GM23338 (cell line): ENCODE data around the gene PIGC. TPM values are rescaled to one million over a fixed set of nuclear protein-coding genes. Genes with fewer than 3 reads are reported as not detected.
A peak's percentile ranks its signal among the peaks of the same experiment; 100 is the strongest.

Source experiments
- ATAC-seq: fragments of 200-7000 bp; cut with Tn5 transposase; 3 replicates; pipeline ENCODE4 v1.9.1; 2020
- DNase-seq: peaks from one replicate; pipeline ENCODE4 v3.0.0-alpha.2; 2015; ENCODE audit warnings: low spot score
- H2AFZ ChIP-seq: fragments of 200-600 bp; sonication (generic); 2 replicates; pipeline ENCODE4 v1.8.0; 2016; ENCODE audit warnings: antibody characterized with exemption, mild to moderate bottlenecking, moderate library complexity
- H3F3A ChIP-seq: fragments of 200-600 bp; sonication (generic); replicated peaks from 2 replicates; pipeline ENCODE4 v1.8.0; 2017; ENCODE audit warnings: antibody characterized with exemption, mixed run types, low read depth
- H3K27ac ChIP-seq: fragments of 200-600 bp; sonication (generic); 2 replicates; pipeline ENCODE4 v1.6.1; 2016; ENCODE audit warnings: low read depth
- H3K27me3 ChIP-seq: fragments of 200-600 bp; sonication (generic); 2 replicates; pipeline ENCODE4 v1.8.0; 2016; ENCODE audit warnings: mild to moderate bottlenecking, mixed run types, moderate library complexity; ENCODE audit not compliant: insufficient read depth
- H3K36me3 ChIP-seq: fragments of 200-600 bp; sonication (generic); 2 replicates; pipeline ENCODE4 v1.8.0; 2016; ENCODE audit warnings: mild to moderate bottlenecking; ENCODE audit not compliant: insufficient read depth
- H3K4me1 ChIP-seq: fragments of 200-600 bp; sonication (generic); 2 replicates; pipeline ENCODE4 v1.8.0; 2016; ENCODE audit warnings: mild to moderate bottlenecking, moderate library complexity; ENCODE audit not compliant: insufficient read depth
- H3K4me2 ChIP-seq: fragments of 200-600 bp; sonication (generic); 2 replicates; pipeline ENCODE4 v1.7.1; 2017; ENCODE audit warnings: mixed run types
- H3K4me3 ChIP-seq: fragments of 200-600 bp; sonication (generic); 2 replicates; pipeline ENCODE4 v1.6.1; 2016; ENCODE audit warnings: mixed run types
- H3K79me2 ChIP-seq: fragments of 200-600 bp; sonication (generic); replicated peaks from 2 replicates; pipeline ENCODE4 v1.8.0; 2017; ENCODE audit warnings: mild to moderate bottlenecking; ENCODE audit not compliant: insufficient read depth
- H3K9me2 ChIP-seq: fragments of 200-600 bp; sonication (generic); 2 replicates; pipeline ENCODE4 v1.8.0; 2017; ENCODE audit not compliant: insufficient read depth
- H4K20me1 ChIP-seq: fragments of 200-600 bp; sonication (generic); replicated peaks from 2 replicates; pipeline ENCODE4 v1.8.0; 2017; ENCODE audit warnings: mild to moderate bottlenecking; ENCODE audit not compliant: insufficient read depth
- H3K27ac Mint-ChIP-seq: 2 replicates; pipeline ENCODE4 v1.8.0; 2020; ENCODE audit warnings: inconsistent platforms, mild to moderate bottlenecking, moderate library complexity, mixed read lengths
- H3K27me3 Mint-ChIP-seq: 3 replicates; pipeline ENCODE4 v1.8.0; 2022; ENCODE audit warnings: low read depth, mild to moderate bottlenecking, moderate library complexity, mixed read lengths, inconsistent platforms; ENCODE audit not compliant: insufficient read depth, poor library complexity
- H3K36me3 Mint-ChIP-seq: 3 replicates; pipeline ENCODE4 v1.8.0; 2021; ENCODE audit warnings: low read depth, mild to moderate bottlenecking, inconsistent platforms, moderate library complexity, mixed read lengths
- H3K4me1 Mint-ChIP-seq: 3 replicates; pipeline ENCODE4 v1.8.0; 2020; ENCODE audit warnings: mild to moderate bottlenecking, inconsistent platforms, mixed read lengths
- H3K4me3 Mint-ChIP-seq: 3 replicates; pipeline ENCODE4 v1.8.0; 2021; ENCODE audit warnings: moderate library complexity, mild to moderate bottlenecking, inconsistent platforms, mixed read lengths
- H3K9me3 Mint-ChIP-seq: 3 replicates; pipeline ENCODE4 v1.8.0; 2020; ENCODE audit warnings: moderate library complexity, mild to moderate bottlenecking, inconsistent platforms, mixed read lengths
- CREB1 ChIP-seq: fragments of 250-450 bp; sonication (Bioruptor Pico); IDR thresholded peaks from 2 replicates; pipeline ENCODE4 v1.5.0; 2020; ENCODE audit warnings: low read depth, mild to moderate bottlenecking, moderate library complexity
- CTCF ChIP-seq, 2 experiments: fragments of 200-600 bp in 1 of 2; sonication (generic) in 1 of 2; conservative IDR thresholded peaks; 2 replicates each; pipeline versions ENCODE4 v1.5.1 to v1.6.1; 2016 to 2017; ENCODE audit warnings: antibody characterized with exemption in 2 of 2, low read depth in 2 of 2, mild to moderate bottlenecking in 2 of 2, moderate library complexity in 1 of 2
- ETS1 ChIP-seq: IDR thresholded peaks from 2 replicates; pipeline ENCODE4 v1.6.1; 2016; ENCODE audit warnings: antibody characterized with exemption
- EZH2 ChIP-seq: fragments of 200-600 bp; sonication (generic); IDR thresholded peaks from one replicate; pipeline ENCODE4 v1.8.0; 2017; ENCODE audit warnings: antibody characterized with exemption, mild to moderate bottlenecking, low read depth; ENCODE audit not compliant: unreplicated experiment
- EZH2phosphoT487 ChIP-seq: fragments of 200-600 bp; sonication (generic); IDR thresholded peaks from one replicate; pipeline ENCODE4 v1.8.1; 2018; ENCODE audit warnings: antibody characterized with exemption; ENCODE audit not compliant: unreplicated experiment
- JUNB ChIP-seq: IDR thresholded peaks from one replicate; pipeline ENCODE4 v1.6.1; 2016; ENCODE audit warnings: antibody characterized with exemption; ENCODE audit not compliant: unreplicated experiment
- NANOG ChIP-seq: IDR thresholded peaks from 2 replicates; pipeline ENCODE4 v1.6.1; 2016; ENCODE audit warnings: antibody characterized with exemption, borderline replicate concordance
- POLR2AphosphoS5 ChIP-seq: IDR thresholded peaks from 2 replicates; pipeline ENCODE4 v1.6.1; 2016; ENCODE audit warnings: antibody characterized with exemption, low read depth
- REST ChIP-seq: IDR thresholded peaks from one replicate; pipeline ENCODE4 v1.6.1; 2018; ENCODE audit warnings: antibody characterized with exemption; ENCODE audit not compliant: unreplicated experiment
- STAT1 ChIP-seq: IDR thresholded peaks from one replicate; pipeline ENCODE4 v1.6.1; 2016; ENCODE audit warnings: antibody characterized with exemption; ENCODE audit not compliant: unreplicated experiment
- ZNF114 ChIP-seq: fragments of 250-450 bp; sonication (Bioruptor Pico); IDR thresholded peaks from 2 replicates; pipeline ENCODE4 v1.5.0; 2020; ENCODE audit warnings: mild to moderate bottlenecking, moderate library complexity
- ZNF331 ChIP-seq: fragments of 250-450 bp; sonication (Bioruptor Pico); IDR thresholded peaks from 2 replicates; pipeline ENCODE4 v1.5.0; 2020; ENCODE audit warnings: low read depth, mild to moderate bottlenecking, moderate library complexity
- ZNF462 ChIP-seq: fragments of 250-450 bp; sonication (Bioruptor Pico); IDR thresholded peaks from 2 replicates; pipeline ENCODE4 v1.5.0; 2020; ENCODE audit warnings: mild to moderate bottlenecking, moderate library complexity
- polyA plus RNA-seq: library from polyadenylated mRNA; unstranded; fragments of >200 nt; fragmentation: Nextera tagmentation; extraction: Ambion mirVana; gene quantifications from 2 replicates; pipeline ENCODE4 v1.2.1, GENCODE V29; 2016
- total RNA-seq: library from RNA; depleted of rRNA; stranded (reverse); fragments of >200 nt; shearing (Covaris generic); gene quantifications from 2 replicates; pipeline ENCODE4 v1.2.3, GENCODE V29; 2014

PIGC gene
- total and polyA plus RNA-seq, 2 experiments from 2014 or later, result 22.5 to 28.1 TPM

GRCh38 chr1:172448995-172449584 is 5.2 kb upstream of the PIGC start:
- Histone ChIP-seq H3K36me3 (no peaks in the 10 kb centered on the region), H3K9me2 (no peaks in the 10 kb centered on the region), H3K27ac (no peak overlapping the region), H2AFZ (peak overlapping the region; percentile 97), H3K4me2 (no peak overlapping the region), H3K79me2 (no peaks in the 10 kb centered on the region), H3K4me3 (no peak overlapping the region), H3K27me3 (no peaks in the 10 kb centered on the region), H4K20me1 (no peaks in the 10 kb centered on the region), H3F3A (no peaks in the 10 kb centered on the region), H3K4me1 (peaks cover 3% of the 10 kb centered on the region; the same call in 1 of the 2 replicates)
- peaks cover 7% of the 10 kb centered on the region for H3K27me3 Mint-ChIP-seq
- H3K4me1 Mint-ChIP-seq, result peaks cover 7% of the 10 kb centered on the region; the same call in 2 of the 3 replicates
- H3K9me3 Mint-ChIP-seq, result no peaks in the 10 kb centered on the region
- ATAC-seq (no peak), DNase-seq (no peak)
- no peak overlapping the region for H3K27ac Mint-ChIP-seq
- H3K36me3 Mint-ChIP-seq, result no peaks in the 10 kb centered on the region; the same call in 2 of the 3 replicates
- H3K4me3 Mint-ChIP-seq, result no peak overlapping the region
- TF ChIP-seq JUNB, result no peak
- no peak for TF ChIP-seq ETS1
- TF ChIP-seq ZNF462 (CRISPR knock-in tag), result no peak
- TF ChIP-seq REST, result no peak
- no peak for TF ChIP-seq EZH2
- TF ChIP-seq CTCF (conservative IDR thresholded peaks at IDR 0.05; ENCODE audit: low read depth in 2 of 2), result no peak
- no peak for TF ChIP-seq EZH2phosphoT487
- no peak for TF ChIP-seq CREB1
- no peak for TF ChIP-seq POLR2AphosphoS5
- TF ChIP-seq STAT1, result no peak
- TF ChIP-seq ZNF331, result no peak
- TF ChIP-seq ZNF114 (CRISPR knock-in tag), result no peak
- no peak for TF ChIP-seq NANOG
